H1 (cell line): ENCODE results near the gene PRR23E. TPM values are rescaled to one million over a fixed set of nuclear protein-coding genes. Genes with fewer than 3 reads are reported as not detected.

Source experiments
- GABPA ChIP-seq: IDR thresholded peaks from 2 replicates; pipeline ENCODE4 v1.6.1; 2011; ENCODE audit warnings: mild to moderate bottlenecking, low read length, moderate library complexity, borderline replicate concordance; ENCODE audit not compliant: insufficient read depth
- TCF12 ChIP-seq: IDR thresholded peaks from 2 replicates; pipeline ENCODE4 v1.6.1; 2011; ENCODE audit warnings: low read depth, mild to moderate bottlenecking, low read length
- polyA plus RNA-seq, 7 experiments: library from polyadenylated mRNA; depleted of rRNA in 3 of 7; stranded (reverse) in 5 of 7; unstranded in 2 of 7; fragments of >200 nt in 5 of 7; fragments of 200-250 nt in 2 of 7; gene quantifications; 1 replicate in 5 of 7; 2 replicates in 1 of 7; 4 replicates in 1 of 7; pipeline versions ENCODE4 v1.2.1 to v1.2.3, GENCODE V29; 2011 to 2013; ENCODE audit warnings: missing spikeins in 2 of 7, mixed read lengths in 2 of 7
- total RNA-seq: library from RNA; stranded (reverse); fragmentation: NEBNext Ultra II Directional; extraction: Animal tissue kit (Norgen Biotek cat#: 25700); gene quantifications from 2 replicates; pipeline ENCODE4 v1.2.1, GENCODE V29; 2021
- TF ChIP-seq, protein P1 (sequence below): fragments of 300-600 bp; sonication (generic); IDR thresholded peaks from 2 replicates; pipeline ENCODE4 v1.7.1; 2012; ENCODE audit warnings: low read length, moderate library complexity, mild to moderate bottlenecking, inconsistent platforms; ENCODE audit not compliant: insufficient replicate concordance

The PRR23E gene
- total and polyA plus RNA-seq, 2 of the 8 experiments (the other 6 are each of a cell fraction or from before 2014, with no cell fraction given): not detected

GRCh38 chr3:127213381-127213918, 20.5 kb downstream of the PRR23E start (continued):
- TF ChIP-seq, protein P1, sequence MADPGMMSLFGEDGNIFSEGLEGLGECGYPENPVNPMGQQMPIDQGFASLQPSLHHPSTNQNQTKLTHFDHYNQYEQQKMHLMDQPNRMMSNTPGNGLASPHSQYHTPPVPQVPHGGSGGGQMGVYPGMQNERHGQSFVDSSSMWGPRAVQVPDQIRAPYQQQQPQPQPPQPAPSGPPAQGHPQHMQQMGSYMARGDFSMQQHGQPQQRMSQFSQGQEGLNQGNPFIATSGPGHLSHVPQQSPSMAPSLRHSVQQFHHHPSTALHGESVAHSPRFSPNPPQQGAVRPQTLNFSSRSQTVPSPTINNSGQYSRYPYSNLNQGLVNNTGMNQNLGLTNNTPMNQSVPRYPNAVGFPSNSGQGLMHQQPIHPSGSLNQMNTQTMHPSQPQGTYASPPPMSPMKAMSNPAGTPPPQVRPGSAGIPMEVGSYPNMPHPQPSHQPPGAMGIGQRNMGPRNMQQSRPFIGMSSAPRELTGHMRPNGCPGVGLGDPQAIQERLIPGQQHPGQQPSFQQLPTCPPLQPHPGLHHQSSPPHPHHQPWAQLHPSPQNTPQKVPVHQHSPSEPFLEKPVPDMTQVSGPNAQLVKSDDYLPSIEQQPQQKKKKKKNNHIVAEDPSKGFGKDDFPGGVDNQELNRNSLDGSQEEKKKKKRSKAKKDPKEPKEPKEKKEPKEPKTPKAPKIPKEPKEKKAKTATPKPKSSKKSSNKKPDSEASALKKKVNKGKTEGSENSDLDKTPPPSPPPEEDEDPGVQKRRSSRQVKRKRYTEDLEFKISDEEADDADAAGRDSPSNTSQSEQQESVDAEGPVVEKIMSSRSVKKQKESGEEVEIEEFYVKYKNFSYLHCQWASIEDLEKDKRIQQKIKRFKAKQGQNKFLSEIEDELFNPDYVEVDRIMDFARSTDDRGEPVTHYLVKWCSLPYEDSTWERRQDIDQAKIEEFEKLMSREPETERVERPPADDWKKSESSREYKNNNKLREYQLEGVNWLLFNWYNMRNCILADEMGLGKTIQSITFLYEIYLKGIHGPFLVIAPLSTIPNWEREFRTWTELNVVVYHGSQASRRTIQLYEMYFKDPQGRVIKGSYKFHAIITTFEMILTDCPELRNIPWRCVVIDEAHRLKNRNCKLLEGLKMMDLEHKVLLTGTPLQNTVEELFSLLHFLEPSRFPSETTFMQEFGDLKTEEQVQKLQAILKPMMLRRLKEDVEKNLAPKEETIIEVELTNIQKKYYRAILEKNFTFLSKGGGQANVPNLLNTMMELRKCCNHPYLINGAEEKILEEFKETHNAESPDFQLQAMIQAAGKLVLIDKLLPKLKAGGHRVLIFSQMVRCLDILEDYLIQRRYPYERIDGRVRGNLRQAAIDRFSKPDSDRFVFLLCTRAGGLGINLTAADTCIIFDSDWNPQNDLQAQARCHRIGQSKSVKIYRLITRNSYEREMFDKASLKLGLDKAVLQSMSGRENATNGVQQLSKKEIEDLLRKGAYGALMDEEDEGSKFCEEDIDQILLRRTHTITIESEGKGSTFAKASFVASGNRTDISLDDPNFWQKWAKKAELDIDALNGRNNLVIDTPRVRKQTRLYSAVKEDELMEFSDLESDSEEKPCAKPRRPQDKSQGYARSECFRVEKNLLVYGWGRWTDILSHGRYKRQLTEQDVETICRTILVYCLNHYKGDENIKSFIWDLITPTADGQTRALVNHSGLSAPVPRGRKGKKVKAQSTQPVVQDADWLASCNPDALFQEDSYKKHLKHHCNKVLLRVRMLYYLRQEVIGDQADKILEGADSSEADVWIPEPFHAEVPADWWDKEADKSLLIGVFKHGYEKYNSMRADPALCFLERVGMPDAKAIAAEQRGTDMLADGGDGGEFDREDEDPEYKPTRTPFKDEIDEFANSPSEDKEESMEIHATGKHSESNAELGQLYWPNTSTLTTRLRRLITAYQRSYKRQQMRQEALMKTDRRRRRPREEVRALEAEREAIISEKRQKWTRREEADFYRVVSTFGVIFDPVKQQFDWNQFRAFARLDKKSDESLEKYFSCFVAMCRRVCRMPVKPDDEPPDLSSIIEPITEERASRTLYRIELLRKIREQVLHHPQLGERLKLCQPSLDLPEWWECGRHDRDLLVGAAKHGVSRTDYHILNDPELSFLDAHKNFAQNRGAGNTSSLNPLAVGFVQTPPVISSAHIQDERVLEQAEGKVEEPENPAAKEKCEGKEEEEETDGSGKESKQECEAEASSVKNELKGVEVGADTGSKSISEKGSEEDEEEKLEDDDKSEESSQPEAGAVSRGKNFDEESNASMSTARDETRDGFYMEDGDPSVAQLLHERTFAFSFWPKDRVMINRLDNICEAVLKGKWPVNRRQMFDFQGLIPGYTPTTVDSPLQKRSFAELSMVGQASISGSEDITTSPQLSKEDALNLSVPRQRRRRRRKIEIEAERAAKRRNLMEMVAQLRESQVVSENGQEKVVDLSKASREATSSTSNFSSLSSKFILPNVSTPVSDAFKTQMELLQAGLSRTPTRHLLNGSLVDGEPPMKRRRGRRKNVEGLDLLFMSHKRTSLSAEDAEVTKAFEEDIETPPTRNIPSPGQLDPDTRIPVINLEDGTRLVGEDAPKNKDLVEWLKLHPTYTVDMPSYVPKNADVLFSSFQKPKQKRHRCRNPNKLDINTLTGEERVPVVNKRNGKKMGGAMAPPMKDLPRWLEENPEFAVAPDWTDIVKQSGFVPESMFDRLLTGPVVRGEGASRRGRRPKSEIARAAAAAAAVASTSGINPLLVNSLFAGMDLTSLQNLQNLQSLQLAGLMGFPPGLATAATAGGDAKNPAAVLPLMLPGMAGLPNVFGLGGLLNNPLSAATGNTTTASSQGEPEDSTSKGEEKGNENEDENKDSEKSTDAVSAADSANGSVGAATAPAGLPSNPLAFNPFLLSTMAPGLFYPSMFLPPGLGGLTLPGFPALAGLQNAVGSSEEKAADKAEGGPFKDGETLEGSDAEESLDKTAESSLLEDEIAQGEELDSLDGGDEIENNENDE: no peak
- no peak for TF ChIP-seq GABPA
- TF ChIP-seq TCF12: no peak
- TF ChIP-seq, all 59 proteins: peak for 0
